Measurements from ENCODE around the gene HEXIM2. TPM values are rescaled to one million over a fixed set of nuclear protein-coding genes. Genes with fewer than 3 reads are reported as not detected.

The HEXIM2 gene
- total and polyA plus RNA-seq, 2 of the 13 experiments (the other 11 are each of a cell fraction or from before 2014, with no cell fraction given) = 27.1 to 32.4 TPM

GRCh38 chr17:45161288-45162024 is at the start of gene HEXIM2 (continued):
- TF ChIP-seq AHDC1 (CRISPR knock-in tag; IDR thresholded peaks at IDR 0.05; ENCODE audit: borderline replicate concordance) = no peak; the same call in 1 of the 2 replicates
- peak; percentile 62; the same call in 1 of the 2 replicates for TF ChIP-seq ZMYM2 (CRISPR knock-in tag; IDR thresholded peaks at IDR 0.05)
- no peak for TF ChIP-seq ZUFSP (CRISPR knock-in tag; IDR thresholded peaks at IDR 0.05; ENCODE audit: borderline replicate concordance)
- peak; percentile 61; the same call in 1 of the 2 replicates for TF ChIP-seq ZNF292 (CRISPR knock-in tag; IDR thresholded peaks at IDR 0.05; ENCODE audit: borderline replicate concordance, low read depth)
- 0 out of 2 replicates have a peak, but pooled peaks have one; percentile 11 for TF ChIP-seq ZNF512 (CRISPR knock-in tag; IDR thresholded peaks at IDR 0.05)
- no peak for TF ChIP-seq SMARCE1 (IDR thresholded peaks at IDR 0.05; ENCODE audit: borderline replicate concordance)
- TF ChIP-seq ZBTB2 (CRISPR knock-in tag; IDR thresholded peaks at IDR 0.05; ENCODE audit: low read depth) = peak; percentile 45; the same call in 1 of the 2 replicates
- peak; percentile 96 for TF ChIP-seq KDM5B (CRISPR knock-in tag; IDR thresholded peaks at IDR 0.05; ENCODE audit: borderline replicate concordance)
- TF ChIP-seq U2AF2 (IDR thresholded peaks at IDR 0.05; ENCODE audit: low read depth, low read length) = 0 out of 2 replicates have a peak, but pooled peaks have one; percentile 57
- TF ChIP-seq ARID3A (IDR thresholded peaks at IDR 0.05; ENCODE audit: low read depth, low read length) = peak; percentile 100
- no peak for TF ChIP-seq NFIB (CRISPR knock-in tag; IDR thresholded peaks at IDR 0.05; ENCODE audit: borderline replicate concordance)
- peak; percentile 61 for TF ChIP-seq CEBPG (CRISPR knock-in tag; IDR thresholded peaks at IDR 0.05)
- TF ChIP-seq ZNF276 (CRISPR knock-in tag; IDR thresholded peaks at IDR 0.05; ENCODE audit: low read depth) = peak; percentile 28; the same call in 1 of the 2 replicates
